Stimulated activated CD4-positive, alpha-beta T cell treated with anti-CD3 and anti-CD28 coated beads, Interleukin-4, amount 100 ng/mL, for 4 hours (primary cell): ENCODE data around the gene SCARF2.
"Not testable (repeated sequence)": the region's sequence is repeated elsewhere in the genome, so short reads cannot be mapped to it uniquely, and the experiment has no call there.

Experiments
- DNase-seq, 2 experiments: peaks; one replicate each; pipeline ENCODE4 v3.0.0-alpha.2; 2020

SCARF2 gene

GRCh38 chr22:20388200-20388599 is 49.4 kb downstream of the SCARF2 start:
- DNase-seq = no peak

- DNase-seq = no peak
Observed at GRCh38 chr22:20386972-20387371, 50.7 kb downstream of the SCARF2 start.

- DNase-seq = no peak
Observed at GRCh38 chr22:20386336-20386735, 51.3 kb downstream of the SCARF2 start.

- no peak for DNase-seq
Observed at GRCh38 chr22:20384865-20385264, 52.8 kb downstream of the SCARF2 start.

GRCh38 chr22:20384171-20384570 is 53.5 kb downstream of the SCARF2 start:
- DNase-seq = no peak

- DNase-seq = no peak
Observed at GRCh38 chr22:20383538-20383937, 54.1 kb downstream of the SCARF2 start.

- no peak for DNase-seq
Observed at GRCh38 chr22:20380486-20380885, 57.1 kb downstream of the SCARF2 start.

GRCh38 chr22:20378684-20379083 is 58.9 kb downstream of the SCARF2 start:
- DNase-seq = not testable (repeated sequence)

- no peak for DNase-seq
Observed at GRCh38 chr22:20378110-20378509, 59.5 kb downstream of the SCARF2 start.

- not testable (repeated sequence) for DNase-seq
Observed at GRCh38 chr22:20376983-20377382, 60.6 kb downstream of the SCARF2 start.

GRCh38 chr22:20376281-20376680 is 61.3 kb downstream of the SCARF2 start:
- not testable (repeated sequence) for DNase-seq
